ENCODE data around the gene LTB4R2. TPM values are rescaled to one million over a fixed set of nuclear protein-coding genes. Genes with fewer than 3 reads are reported as not detected.
"Not testable (repeated sequence)": the region's sequence is repeated elsewhere in the genome, so short reads cannot be mapped to it uniquely, and the experiment has no call there.

The LTB4R2 gene
- total and polyA plus RNA-seq, 2 experiments from 2014 or later = 0.45 to 3.5 TPM

- no peaks in the 10 kb centered on the region for H3K27me3 ChIP-seq (replicated peaks; ENCODE audit: insufficient read depth)
- H3F3A ChIP-seq (ENCODE audit: insufficient read depth) = peaks cover 12% of the 10 kb centered on the region
- in situ Hi-C loops (cut with MboI) = no loop called here
- no peak overlapping the region for H2AFZ ChIP-seq
- no peak for DNase-seq
- no peaks in the 10 kb centered on the region for H3K9me3 ChIP-seq (ENCODE audit: low read depth)
- H3K4me3 ChIP-seq = no peak overlapping the region
- no peak overlapping the region for H3K4me2 ChIP-seq (ENCODE audit: unreplicated experiment)
- no peaks in the 10 kb centered on the region for H3K36me3 ChIP-seq (ENCODE audit: low read depth)
- no peak overlapping the region for H3K9ac ChIP-seq
- TF ChIP-seq EZH2 (IDR thresholded peaks at IDR 0.05; ENCODE audit: insufficient read depth, poor library complexity, severe bottlenecking) (no peak), EZH2phosphoT487 (IDR thresholded peaks at IDR 0.05; ENCODE audit: insufficient read depth, low read depth) (no peak)
- H3K27ac ChIP-seq = no peak overlapping the region
- peaks cover 15% of the 10 kb centered on the region for H3K4me1 ChIP-seq (ENCODE audit: insufficient read depth)
- WGBS, 2 experiments (ENCODE audit: low coverage in 1 of 2, low lambda C conversion rate in 2 of 2, missing lambda C conversion rate in 2 of 2) = 96% methylated on average over 2 of the region's 2 CpGs
- no peaks in the 10 kb centered on the region for H3K9me2 ChIP-seq (ENCODE audit: insufficient read depth)
- no peaks in the 10 kb centered on the region for H3K79me2 ChIP-seq (ENCODE audit: insufficient read depth)
- no peaks in the 10 kb centered on the region for H4K20me1 ChIP-seq (ENCODE audit: insufficient read depth)
These were observed 38.2 kb downstream of the LTB4R2 start for GRCh38 chr14:24348186-24348585.

GRCh38 chr14:24349742-24350141 is 39.8 kb downstream of the LTB4R2 start:
- no peaks in the 10 kb centered on the region for H4K20me1 ChIP-seq (ENCODE audit: insufficient read depth)
- DNase-seq = no peak
- H3F3A ChIP-seq (ENCODE audit: insufficient read depth) = peaks cover 17% of the 10 kb centered on the region

GRCh38 chr14:24351517-24351916 is 41.6 kb downstream of the LTB4R2 start:
- Histone ChIP-seq H3F3A (ENCODE audit: insufficient read depth) (peaks cover 24% of the 10 kb centered on the region), H3K79me2 (ENCODE audit: insufficient read depth) (no peaks in the 10 kb centered on the region), H3K4me3 (no peak overlapping the region), H3K36me3 (ENCODE audit: low read depth) (no peaks in the 10 kb centered on the region), H3K9ac (no peak overlapping the region), H3K27ac (peak overlapping the region; percentile 57), H4K20me1 (ENCODE audit: insufficient read depth) (no peaks in the 10 kb centered on the region), H3K4me1 (ENCODE audit: insufficient read depth) (peaks cover 25% of the 10 kb centered on the region), H3K9me2 (ENCODE audit: insufficient read depth) (no peaks in the 10 kb centered on the region), H2AFZ (no peak overlapping the region), H3K4me2 (ENCODE audit: unreplicated experiment) (peak overlapping the region; percentile 16), H3K9me3 (ENCODE audit: low read depth) (no peaks in the 10 kb centered on the region), H3K27me3 (replicated peaks; ENCODE audit: insufficient read depth) (no peaks in the 10 kb centered on the region)
- WGBS, 2 experiments (ENCODE audit: low coverage in 1 of 2, low lambda C conversion rate in 2 of 2, missing lambda C conversion rate in 2 of 2) = 60 to 65% methylated on average over 4 of the region's 4 CpGs
- TF ChIP-seq EZH2 (IDR thresholded peaks at IDR 0.05; ENCODE audit: insufficient read depth, poor library complexity, severe bottlenecking) (no peak), EZH2phosphoT487 (IDR thresholded peaks at IDR 0.05; ENCODE audit: insufficient read depth, low read depth) (no peak)
- peak; percentile 89 for DNase-seq
- in situ Hi-C loops (cut with MboI) = no loop called here

More at GRCh38 chr14:24349742-24350141, 39.8 kb downstream of the LTB4R2 start:
- no peaks in the 10 kb centered on the region for H3K79me2 ChIP-seq (ENCODE audit: insufficient read depth)
- H3K4me2 ChIP-seq (ENCODE audit: unreplicated experiment) = no peak overlapping the region
- TF ChIP-seq EZH2 (IDR thresholded peaks at IDR 0.05; ENCODE audit: insufficient read depth, poor library complexity, severe bottlenecking) (no peak), EZH2phosphoT487 (IDR thresholded peaks at IDR 0.05; ENCODE audit: insufficient read depth, low read depth) (no peak)
- no peak overlapping the region for H3K27ac ChIP-seq
- no peak overlapping the region for H2AFZ ChIP-seq
- in situ Hi-C loops (cut with MboI) = no loop called here
- H3K9me2 ChIP-seq (ENCODE audit: insufficient read depth) = no peaks in the 10 kb centered on the region
- no peaks in the 10 kb centered on the region for H3K9me3 ChIP-seq (ENCODE audit: low read depth)
- no peaks in the 10 kb centered on the region for H3K36me3 ChIP-seq (ENCODE audit: low read depth)
- WGBS, 2 experiments (ENCODE audit: low coverage in 1 of 2, low lambda C conversion rate in 2 of 2, missing lambda C conversion rate in 2 of 2) = 76 to 78% methylated on average over 5 of the region's 5 CpGs
- H3K4me1 ChIP-seq (ENCODE audit: insufficient read depth) = peaks cover 25% of the 10 kb centered on the region
- no peaks in the 10 kb centered on the region for H3K27me3 ChIP-seq (replicated peaks; ENCODE audit: insufficient read depth)
- H3K9ac ChIP-seq = no peak overlapping the region
- no peak overlapping the region for H3K4me3 ChIP-seq

GRCh38 chr14:24353559-24354481 is 43.9 kb downstream of the LTB4R2 start:
- Histone ChIP-seq H3K27ac (peak overlapping the region; percentile 68), H3K4me3 (no peak overlapping the region), H4K20me1 (ENCODE audit: insufficient read depth) (no peaks in the 10 kb centered on the region), H3F3A (ENCODE audit: insufficient read depth) (peaks cover 24% of the 10 kb centered on the region), H2AFZ (no peak overlapping the region), H3K4me1 (ENCODE audit: insufficient read depth) (peaks cover 25% of the 10 kb centered on the region), H3K79me2 (ENCODE audit: insufficient read depth) (no peaks in the 10 kb centered on the region), H3K4me2 (ENCODE audit: unreplicated experiment) (peak overlapping the region; percentile 38), H3K36me3 (ENCODE audit: low read depth) (no peaks in the 10 kb centered on the region), H3K9me2 (ENCODE audit: insufficient read depth) (no peaks in the 10 kb centered on the region), H3K9me3 (ENCODE audit: low read depth) (no peaks in the 10 kb centered on the region), H3K27me3 (replicated peaks; ENCODE audit: insufficient read depth) (no peaks in the 10 kb centered on the region), H3K9ac (peak overlapping the region; percentile 2; the same call in 1 of the 2 replicates)
- TF ChIP-seq EZH2phosphoT487 (IDR thresholded peaks at IDR 0.05; ENCODE audit: insufficient read depth, low read depth) = no peak
- TF ChIP-seq EZH2 (IDR thresholded peaks at IDR 0.05; ENCODE audit: insufficient read depth, poor library complexity, severe bottlenecking) = no peak
- DNase-seq = peak; percentile 79
- in situ Hi-C loops (cut with MboI) = no loop called here
- WGBS, 2 experiments (ENCODE audit: low coverage in 1 of 2, low lambda C conversion rate in 2 of 2, missing lambda C conversion rate in 2 of 2) = 69 to 78% methylated on average over 5 of the region's 5 CpGs

- Histone ChIP-seq H3F3A (ENCODE audit: insufficient read depth) (peaks cover 24% of the 10 kb centered on the region), H3K27ac (peak overlapping the region; percentile 68), H3K4me1 (ENCODE audit: insufficient read depth) (peaks cover 25% of the 10 kb centered on the region), H3K4me2 (ENCODE audit: unreplicated experiment) (peak overlapping the region; percentile 38), H3K9ac (peak overlapping the region; percentile 2; the same call in 1 of the 2 replicates)
- H3K79me2 ChIP-seq (ENCODE audit: insufficient read depth); in situ Hi-C loops (cut with MboI); H3K9me2 ChIP-seq (ENCODE audit: insufficient read depth); H4K20me1 ChIP-seq (ENCODE audit: insufficient read depth); H3K4me3 ChIP-seq; H3K36me3 ChIP-seq (ENCODE audit: low read depth); H2AFZ ChIP-seq; DNase-seq; H3K9me3 ChIP-seq (ENCODE audit: low read depth); H3K27me3 ChIP-seq (replicated peaks; ENCODE audit: insufficient read depth): not testable (repeated sequence)
- WGBS, 2 experiments (ENCODE audit: low coverage in 1 of 2, low lambda C conversion rate in 2 of 2, missing lambda C conversion rate in 2 of 2) = 53 to 68% methylated on average over 3 of the region's 3 CpGs
These were observed 44.5 kb downstream of the LTB4R2 start for GRCh38 chr14:24354482-24354825.
